SK-N-MC (cell line): ENCODE measurements around the gene SLC66A1.

ENCODE experiments used
- EZH2 ChIP-seq: fragments of 200-600 bp; sonication (generic); IDR thresholded peaks from one replicate; pipeline ENCODE4 v1.6.1; 2017; ENCODE audit warnings: antibody characterized with exemption
- FOXP2 ChIP-seq: optimal IDR thresholded peaks from 2 replicates; pipeline ENCODE3; 2011; ENCODE audit warnings: mild to moderate bottlenecking, moderate library complexity; ENCODE audit not compliant: insufficient read depth; ENCODE audit errors: extremely low read length, control extremely low read depth
- POLR2AphosphoS5 ChIP-seq: IDR thresholded peaks from 2 replicates; pipeline ENCODE4 v1.6.1; 2012; ENCODE audit warnings: mild to moderate bottlenecking, low read depth, low read length, borderline replicate concordance

- TF ChIP-seq POLR2AphosphoS5 (no peak), EZH2 (no peak), FOXP2 (no peak)
Measured at GRCh38 chr1:19331262-19331878, 19.2 kb downstream of the SLC66A1 start.
